Psoas muscle (tissue), 8 donors: Measurements from ENCODE around the gene SLC12A6. TPM values are rescaled to one million over a fixed set of nuclear protein-coding genes. Genes with fewer than 3 reads are reported as not detected.

Experiments
- ATAC-seq, 4 donors: fragments of 200-7000 bp; cut with Tn5 transposase; one replicate each; pipeline ENCODE4 v1.9.1; 2020; ENCODE audit warnings: moderate library complexity in 3 of 4, mild to moderate bottlenecking in 2 of 4
- DNase-seq, 2 donors: peaks; one replicate each; pipeline ENCODE4 v3.0.0-alpha.2; 2020
- H3K27ac ChIP-seq: fragments of 200-600 bp; one replicate; pipeline ENCODE4 v1.8.0; 2022
- H3K27me3 ChIP-seq, 3 donors: fragments of 200-600 bp in 1 of 3; one replicate each; pipeline versions ENCODE4 v1.6.1 to v1.8.0; 2013 to 2022; ENCODE audit warnings: low read length in 2 of 3, mild to moderate bottlenecking in 2 of 3, moderate library complexity in 1 of 3; ENCODE audit not compliant: insufficient read depth in 3 of 3
- H3K36me3 ChIP-seq, 2 donors: fragments of 200-600 bp in 1 of 2; one replicate each; pipeline versions ENCODE4 v1.6.1 to v1.8.0; 2013 to 2022; ENCODE audit warnings: low read depth in 1 of 2, mild to moderate bottlenecking in 1 of 2, moderate library complexity in 1 of 2; ENCODE audit not compliant: insufficient read depth in 1 of 2
- H3K4me1 ChIP-seq: fragments of 200-600 bp; one replicate; pipeline ENCODE4 v1.8.0; 2022
- H3K4me3 ChIP-seq: fragments of 200-600 bp; one replicate; pipeline ENCODE4 v1.8.0; 2022; ENCODE audit warnings: mild to moderate bottlenecking
- H3K9me3 ChIP-seq: fragments of 200-600 bp; one replicate; pipeline ENCODE4 v1.8.0; 2022
- CTCF ChIP-seq: fragments of 200-600 bp; IDR thresholded peaks from one replicate; pipeline ENCODE4 v1.8.0; 2022; ENCODE audit warnings: antibody characterized with exemption
- WGBS, 3 donors: extraction: QIAGEN DNeasy Blood & Tissue Kit; methylation state at CpG; one replicate each; pipeline versions ENCODE4 v1.1.6 to v1.1.7; 2013; 5-methylcytosine and 5-hydroxymethylcytosine counted together
- intact Hi-C, 2 donors: fragments of 100-400 bp; cut with DNase I; formaldehyde crosslinking; loops; one replicate each; pipeline versions ENCODE4 v1.11.0 to v1.14.2; 2022
- polyA plus RNA-seq, 3 donors: library from polyadenylated mRNA; stranded (reverse); fragments of 200-250 nt; gene quantifications; one replicate each; pipeline ENCODE4 v1.2.3, GENCODE V29; 2013
- total RNA-seq, 4 donors: library from RNA; stranded (reverse); fragmentation: NEBNext Ultra II Directional in 2 of 4; extraction: Animal tissue kit (Norgen Biotek cat#: 25700) in 2 of 4; gene quantifications; one replicate each; pipeline versions ENCODE4 v1.2.1 to v1.2.4, GENCODE V29; 2021 to 2023
- donor health status: healthy with polysubstance abuse.
- donor health status: DM: no; HTN: no; CAD: no; lungs with moderate emphysema.
- donor health status: Bipolar disorder and iron deficiency.
- donor health status: healthy.
- donor health status: DM: yes; HTN: yes; CAD: no.
- donor health status: DM: no; HTN: no; CAD: no.
- donor health status: DM: no; HTN: no; CAD: no.
- donor health status: DM: yes; HTN: yes; CAD: no.

Gene SLC12A6
- total and polyA plus RNA-seq, 7 donors, result 2.3 to 22.1 (median 12.3) TPM

DNA sequence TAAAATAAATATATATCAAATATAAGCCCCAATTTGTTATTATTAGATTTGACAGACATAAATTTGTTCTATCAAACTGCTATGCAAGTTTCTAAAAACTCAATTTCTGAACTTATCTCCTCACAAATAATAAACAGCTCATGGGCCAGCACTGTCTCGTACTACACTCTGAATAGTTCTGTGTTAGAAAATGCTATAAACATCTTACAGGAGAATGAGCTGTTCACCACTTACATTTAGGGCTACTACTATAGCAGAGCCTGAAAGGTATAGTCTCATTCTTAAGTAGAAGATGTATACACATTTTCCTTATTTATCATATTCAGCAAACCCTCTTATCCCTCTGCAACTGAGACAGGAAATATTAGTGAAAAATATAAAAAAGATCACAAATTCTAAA, 12.6 kb downstream of the SLC12A6 start:
- intact Hi-C loops, result no loop called here
- H3K9me3 ChIP-seq, result no peaks in the 10 kb centered on the region
- 71 to 90% (median 90%) methylated on average over 1 of the region's 1 CpG for WGBS, 3 donors

GRCh38 chr15:34323217-34323616, 14.4 kb downstream of the SLC12A6 start:
- intact Hi-C loops, result no loop called here
- Histone ChIP-seq H3K27ac (no peak overlapping the region), H3K36me3 (no peaks in the 10 kb centered on the region), H3K4me1 (peaks cover 16% of the 10 kb centered on the region), H3K27me3 (no peaks in the 10 kb centered on the region), H3K9me3 (no peaks in the 10 kb centered on the region), H3K4me3 (no peak overlapping the region)
- ATAC-seq (no peak), DNase-seq (no peak)
- no peak for TF ChIP-seq CTCF
- 95 to 97% (median 95%) methylated on average over 10 of the region's 10 CpGs for WGBS, 3 donors

More for the DNA sequence above, 12.6 kb downstream of the SLC12A6 start:
- H3K36me3 ChIP-seq, result no peaks in the 10 kb centered on the region
- peaks cover 13% of the 10 kb centered on the region for H3K4me1 ChIP-seq
- TF ChIP-seq CTCF, result no peak
- no peak for ATAC-seq
- no peak for DNase-seq
- H3K27me3 ChIP-seq, result no peaks in the 10 kb centered on the region
- H3K27ac ChIP-seq, result no peak overlapping the region
- H3K4me3 ChIP-seq, result no peak overlapping the region

DNA sequence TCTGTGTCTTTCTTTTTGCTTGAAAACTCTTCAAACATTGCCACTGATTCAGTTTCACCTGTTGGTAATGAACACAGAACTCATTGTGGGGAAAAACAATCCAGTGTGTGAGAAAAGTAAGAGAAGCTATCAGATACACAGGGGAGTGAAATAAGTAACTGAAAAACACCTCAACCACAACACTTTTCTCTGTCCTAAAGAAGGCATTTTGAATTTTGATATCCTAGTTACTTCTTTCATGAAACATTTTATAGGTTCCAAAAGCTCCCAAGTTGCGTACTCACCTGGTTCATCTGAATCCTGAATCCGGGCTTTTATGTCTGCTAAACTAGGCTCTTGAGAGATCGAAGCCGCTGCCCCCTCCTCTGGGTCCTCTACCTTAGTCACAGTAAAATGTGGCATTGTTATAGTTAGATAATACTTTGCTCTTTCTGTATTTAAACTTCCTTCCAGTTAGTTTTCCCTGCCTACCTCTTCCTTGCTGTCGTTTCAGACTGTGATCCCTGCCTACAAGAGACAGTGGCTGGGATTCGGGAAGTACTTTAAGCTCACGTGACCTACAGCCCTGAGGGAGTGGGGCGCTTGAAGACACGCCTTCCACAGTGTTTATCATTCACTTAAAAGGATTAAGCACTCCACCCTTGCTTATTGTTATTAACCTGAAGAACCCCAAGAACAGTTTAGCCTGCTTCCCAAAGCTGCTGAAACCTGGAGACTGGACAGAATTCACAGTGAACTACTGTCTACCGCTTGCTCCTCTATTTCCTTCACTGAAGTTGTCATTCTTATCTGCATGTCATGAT, 19.1 kb downstream of the SLC12A6 start:
- H3K27me3 ChIP-seq, result no peaks in the 10 kb centered on the region
- H3K4me3 ChIP-seq, result peak overlapping the region; percentile 55
- ATAC-seq (peak in 3 of 4 donors; percentile 49 to 83 (median 59)), DNase-seq (peak in 1 of 2 donors; percentile 41)
- H3K4me1 ChIP-seq, result peaks cover 4% of the 10 kb centered on the region
- 37 to 43% (median 39%) methylated on average over 10 of the region's 10 CpGs for WGBS, 3 donors
- intact Hi-C loops, result no loop called here
- no peak for TF ChIP-seq CTCF
- H3K36me3 ChIP-seq, result no peaks in the 10 kb centered on the region
- no peaks in the 10 kb centered on the region for H3K9me3 ChIP-seq
- peak overlapping the region; percentile 34 for H3K27ac ChIP-seq

DNA sequence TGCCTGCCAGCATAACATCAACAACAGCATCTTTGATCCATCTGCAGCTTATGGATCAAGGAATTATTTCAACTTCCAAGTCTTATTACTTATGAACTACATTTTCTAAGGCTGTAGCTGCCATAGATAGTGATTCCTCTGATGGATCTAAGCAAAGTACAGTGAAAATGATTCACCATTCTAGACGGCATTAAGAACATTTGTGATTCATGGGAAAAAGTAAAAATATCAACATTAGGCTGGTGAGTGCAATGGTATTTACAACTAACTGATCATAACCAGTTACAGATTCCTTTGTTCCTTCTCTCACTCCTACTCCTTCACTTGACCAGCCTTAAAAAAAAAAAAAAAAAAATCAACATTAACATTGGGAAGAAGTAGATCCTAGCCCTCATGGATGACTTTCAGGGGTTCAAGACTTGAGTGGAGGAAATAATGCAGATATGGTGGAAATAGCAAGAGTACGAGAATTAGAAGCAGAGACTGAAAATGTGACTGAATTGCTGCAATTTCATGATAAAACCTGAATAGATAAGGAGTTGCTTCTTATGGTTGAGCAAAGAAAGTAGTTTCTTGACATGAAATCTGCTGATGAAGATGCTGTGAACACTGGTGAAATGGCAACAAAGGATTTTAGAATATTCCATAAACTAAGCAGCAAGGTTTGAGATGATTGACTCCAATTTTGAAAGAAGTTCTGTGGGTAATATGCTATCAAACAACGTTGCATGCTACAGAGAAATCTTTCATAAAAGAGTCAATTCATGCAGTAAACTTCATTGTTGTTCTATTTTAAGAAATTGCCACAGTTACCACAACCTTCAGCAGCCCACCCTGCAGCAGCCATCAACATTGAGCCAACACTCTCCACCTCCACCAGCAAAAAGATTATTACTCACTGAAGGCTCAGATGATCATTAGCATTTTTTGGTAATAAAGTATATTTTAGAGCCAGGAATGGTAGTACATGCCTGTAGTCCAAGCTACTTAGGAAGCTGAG, 22.8 kb downstream of the SLC12A6 start:
- H3K27ac ChIP-seq, result no peak overlapping the region
- intact Hi-C loops, result no loop called here

More for the DNA sequence above, 22.8 kb downstream of the SLC12A6 start:
- ATAC-seq (no peak), DNase-seq (no peak)
- no peak for TF ChIP-seq CTCF
- WGBS, 3 donors, result 84 to 89% (median 84%) methylated on average over 3 of the region's 3 CpGs
- H3K27me3 ChIP-seq, result no peaks in the 10 kb centered on the region
- H3K9me3 ChIP-seq, result no peaks in the 10 kb centered on the region
- H3K4me1 ChIP-seq, result peaks cover 2% of the 10 kb centered on the region
- no peak overlapping the region for H3K4me3 ChIP-seq
- H3K36me3 ChIP-seq, result peaks cover 0 to 4% of the 10 kb centered on the region in 2 donors
